GM23338 (cell line): ENCODE data around the gene SIRPA. TPM values are rescaled to one million over a fixed set of nuclear protein-coding genes. Genes with fewer than 3 reads are reported as not detected.

Experiments used
- ATAC-seq: fragments of 200-7000 bp; cut with Tn5 transposase; 3 replicates; pipeline ENCODE4 v1.9.1; 2020
- DNase-seq: peaks from one replicate; pipeline ENCODE4 v3.0.0-alpha.2; 2015; ENCODE audit warnings: low spot score
- H2AFZ ChIP-seq: fragments of 200-600 bp; sonication (generic); 2 replicates; pipeline ENCODE4 v1.8.0; 2016; ENCODE audit warnings: antibody characterized with exemption, mild to moderate bottlenecking, moderate library complexity
- H3F3A ChIP-seq: fragments of 200-600 bp; sonication (generic); replicated peaks from 2 replicates; pipeline ENCODE4 v1.8.0; 2017; ENCODE audit warnings: antibody characterized with exemption, mixed run types, low read depth
- H3K27ac ChIP-seq: fragments of 200-600 bp; sonication (generic); 2 replicates; pipeline ENCODE4 v1.6.1; 2016; ENCODE audit warnings: low read depth
- H3K27me3 ChIP-seq: fragments of 200-600 bp; sonication (generic); 2 replicates; pipeline ENCODE4 v1.8.0; 2016; ENCODE audit warnings: mild to moderate bottlenecking, mixed run types, moderate library complexity; ENCODE audit not compliant: insufficient read depth
- H3K36me3 ChIP-seq: fragments of 200-600 bp; sonication (generic); 2 replicates; pipeline ENCODE4 v1.8.0; 2016; ENCODE audit warnings: mild to moderate bottlenecking; ENCODE audit not compliant: insufficient read depth
- H3K4me1 ChIP-seq: fragments of 200-600 bp; sonication (generic); 2 replicates; pipeline ENCODE4 v1.8.0; 2016; ENCODE audit warnings: mild to moderate bottlenecking, moderate library complexity; ENCODE audit not compliant: insufficient read depth
- H3K4me2 ChIP-seq: fragments of 200-600 bp; sonication (generic); 2 replicates; pipeline ENCODE4 v1.7.1; 2017; ENCODE audit warnings: mixed run types
- H3K4me3 ChIP-seq: fragments of 200-600 bp; sonication (generic); 2 replicates; pipeline ENCODE4 v1.6.1; 2016; ENCODE audit warnings: mixed run types
- H3K79me2 ChIP-seq: fragments of 200-600 bp; sonication (generic); replicated peaks from 2 replicates; pipeline ENCODE4 v1.8.0; 2017; ENCODE audit warnings: mild to moderate bottlenecking; ENCODE audit not compliant: insufficient read depth
- H3K9me2 ChIP-seq: fragments of 200-600 bp; sonication (generic); 2 replicates; pipeline ENCODE4 v1.8.0; 2017; ENCODE audit not compliant: insufficient read depth
- H4K20me1 ChIP-seq: fragments of 200-600 bp; sonication (generic); replicated peaks from 2 replicates; pipeline ENCODE4 v1.8.0; 2017; ENCODE audit warnings: mild to moderate bottlenecking; ENCODE audit not compliant: insufficient read depth
- H3K27ac Mint-ChIP-seq: 2 replicates; pipeline ENCODE4 v1.8.0; 2020; ENCODE audit warnings: inconsistent platforms, mild to moderate bottlenecking, moderate library complexity, mixed read lengths
- H3K27me3 Mint-ChIP-seq: 3 replicates; pipeline ENCODE4 v1.8.0; 2022; ENCODE audit warnings: low read depth, mild to moderate bottlenecking, moderate library complexity, mixed read lengths, inconsistent platforms; ENCODE audit not compliant: insufficient read depth, poor library complexity
- H3K36me3 Mint-ChIP-seq: 3 replicates; pipeline ENCODE4 v1.8.0; 2021; ENCODE audit warnings: low read depth, mild to moderate bottlenecking, inconsistent platforms, moderate library complexity, mixed read lengths
- H3K4me1 Mint-ChIP-seq: 3 replicates; pipeline ENCODE4 v1.8.0; 2020; ENCODE audit warnings: mild to moderate bottlenecking, inconsistent platforms, mixed read lengths
- H3K4me3 Mint-ChIP-seq: 3 replicates; pipeline ENCODE4 v1.8.0; 2021; ENCODE audit warnings: moderate library complexity, mild to moderate bottlenecking, inconsistent platforms, mixed read lengths
- H3K9me3 Mint-ChIP-seq: 3 replicates; pipeline ENCODE4 v1.8.0; 2020; ENCODE audit warnings: moderate library complexity, mild to moderate bottlenecking, inconsistent platforms, mixed read lengths
- CREB1 ChIP-seq: fragments of 250-450 bp; sonication (Bioruptor Pico); IDR thresholded peaks from 2 replicates; pipeline ENCODE4 v1.5.0; 2020; ENCODE audit warnings: low read depth, mild to moderate bottlenecking, moderate library complexity
- EZH2 ChIP-seq: fragments of 200-600 bp; sonication (generic); IDR thresholded peaks from one replicate; pipeline ENCODE4 v1.8.0; 2017; ENCODE audit warnings: antibody characterized with exemption, mild to moderate bottlenecking, low read depth; ENCODE audit not compliant: unreplicated experiment
- EZH2phosphoT487 ChIP-seq: fragments of 200-600 bp; sonication (generic); IDR thresholded peaks from one replicate; pipeline ENCODE4 v1.8.1; 2018; ENCODE audit warnings: antibody characterized with exemption; ENCODE audit not compliant: unreplicated experiment
- JUNB ChIP-seq: IDR thresholded peaks from one replicate; pipeline ENCODE4 v1.6.1; 2016; ENCODE audit warnings: antibody characterized with exemption; ENCODE audit not compliant: unreplicated experiment
- NANOG ChIP-seq: IDR thresholded peaks from 2 replicates; pipeline ENCODE4 v1.6.1; 2016; ENCODE audit warnings: antibody characterized with exemption, borderline replicate concordance
- POLR2AphosphoS5 ChIP-seq: IDR thresholded peaks from 2 replicates; pipeline ENCODE4 v1.6.1; 2016; ENCODE audit warnings: antibody characterized with exemption, low read depth
- REST ChIP-seq: IDR thresholded peaks from one replicate; pipeline ENCODE4 v1.6.1; 2018; ENCODE audit warnings: antibody characterized with exemption; ENCODE audit not compliant: unreplicated experiment
- STAT1 ChIP-seq: IDR thresholded peaks from one replicate; pipeline ENCODE4 v1.6.1; 2016; ENCODE audit warnings: antibody characterized with exemption; ENCODE audit not compliant: unreplicated experiment
- ZNF114 ChIP-seq: fragments of 250-450 bp; sonication (Bioruptor Pico); IDR thresholded peaks from 2 replicates; pipeline ENCODE4 v1.5.0; 2020; ENCODE audit warnings: mild to moderate bottlenecking, moderate library complexity
- ZNF331 ChIP-seq: fragments of 250-450 bp; sonication (Bioruptor Pico); IDR thresholded peaks from 2 replicates; pipeline ENCODE4 v1.5.0; 2020; ENCODE audit warnings: low read depth, mild to moderate bottlenecking, moderate library complexity
- polyA plus RNA-seq: library from polyadenylated mRNA; unstranded; fragments of >200 nt; fragmentation: Nextera tagmentation; extraction: Ambion mirVana; gene quantifications from 2 replicates; pipeline ENCODE4 v1.2.1, GENCODE V29; 2016
- total RNA-seq: library from RNA; depleted of rRNA; stranded (reverse); fragments of >200 nt; shearing (Covaris generic); gene quantifications from 2 replicates; pipeline ENCODE4 v1.2.3, GENCODE V29; 2014
- TF ChIP-seq, protein P1 (sequence below): IDR thresholded peaks from 2 replicates; pipeline ENCODE4 v1.6.1; 2016; ENCODE audit warnings: antibody characterized with exemption
- TF ChIP-seq, protein P2 (sequence below), 2 experiments: fragments of 200-600 bp in 1 of 2; sonication (generic) in 1 of 2; conservative IDR thresholded peaks; 2 replicates each; pipeline versions ENCODE4 v1.5.1 to v1.6.1; 2016 to 2017; ENCODE audit warnings: antibody characterized with exemption in 2 of 2, low read depth in 2 of 2, mild to moderate bottlenecking in 2 of 2, moderate library complexity in 1 of 2
- TF ChIP-seq, protein P3 (sequence below): fragments of 250-450 bp; sonication (Bioruptor Pico); IDR thresholded peaks from 2 replicates; pipeline ENCODE4 v1.5.0; 2020; ENCODE audit warnings: mild to moderate bottlenecking, moderate library complexity

The SIRPA gene
- total and polyA plus RNA-seq, 2 experiments from 2014 or later, result 1.2 to 2.9 TPM

GRCh38 chr20:1945134-1945618 lies 50.0 kb downstream of the SIRPA start:
- H3K4me1 ChIP-seq, result peaks cover 30% of the 10 kb centered on the region
- Mint-ChIP-seq H3K27ac (no peak overlapping the region), H3K27me3 (peaks cover 41% of the 10 kb centered on the region), H3K9me3 (no peaks in the 10 kb centered on the region), H3K4me1 (peaks cover 41% of the 10 kb centered on the region), H3K4me3 (no peak overlapping the region), H3K36me3 (no peaks in the 10 kb centered on the region)
- H3F3A ChIP-seq, result peaks cover 10% of the 10 kb centered on the region; the same call in 1 of the 2 replicates
- no peaks in the 10 kb centered on the region for H4K20me1 ChIP-seq
- H3K4me3 ChIP-seq, result no peak overlapping the region
- H3K79me2 ChIP-seq, result no peaks in the 10 kb centered on the region
- H2AFZ ChIP-seq, result no peak overlapping the region
- no peaks in the 10 kb centered on the region for H3K36me3 ChIP-seq
- DNase-seq, result no peak
- no peaks in the 10 kb centered on the region for H3K9me2 ChIP-seq
- no peak overlapping the region for H3K27ac ChIP-seq
- H3K27me3 ChIP-seq, result peaks cover 38% of the 10 kb centered on the region
- H3K4me2 ChIP-seq, result no peak overlapping the region
- TF ChIP-seq REST (no peak), EZH2phosphoT487 (no peak), JUNB (no peak), ZNF114 (no peak), POLR2AphosphoS5 (no peak), EZH2 (no peak), CREB1 (no peak), ZNF331 (CRISPR knock-in tag) (no peak), NANOG (no peak), STAT1 (no peak)
- TF ChIP-seq, protein P1, sequence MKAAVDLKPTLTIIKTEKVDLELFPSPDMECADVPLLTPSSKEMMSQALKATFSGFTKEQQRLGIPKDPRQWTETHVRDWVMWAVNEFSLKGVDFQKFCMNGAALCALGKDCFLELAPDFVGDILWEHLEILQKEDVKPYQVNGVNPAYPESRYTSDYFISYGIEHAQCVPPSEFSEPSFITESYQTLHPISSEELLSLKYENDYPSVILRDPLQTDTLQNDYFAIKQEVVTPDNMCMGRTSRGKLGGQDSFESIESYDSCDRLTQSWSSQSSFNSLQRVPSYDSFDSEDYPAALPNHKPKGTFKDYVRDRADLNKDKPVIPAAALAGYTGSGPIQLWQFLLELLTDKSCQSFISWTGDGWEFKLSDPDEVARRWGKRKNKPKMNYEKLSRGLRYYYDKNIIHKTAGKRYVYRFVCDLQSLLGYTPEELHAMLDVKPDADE, result no peak
- TF ChIP-seq, protein P2, sequence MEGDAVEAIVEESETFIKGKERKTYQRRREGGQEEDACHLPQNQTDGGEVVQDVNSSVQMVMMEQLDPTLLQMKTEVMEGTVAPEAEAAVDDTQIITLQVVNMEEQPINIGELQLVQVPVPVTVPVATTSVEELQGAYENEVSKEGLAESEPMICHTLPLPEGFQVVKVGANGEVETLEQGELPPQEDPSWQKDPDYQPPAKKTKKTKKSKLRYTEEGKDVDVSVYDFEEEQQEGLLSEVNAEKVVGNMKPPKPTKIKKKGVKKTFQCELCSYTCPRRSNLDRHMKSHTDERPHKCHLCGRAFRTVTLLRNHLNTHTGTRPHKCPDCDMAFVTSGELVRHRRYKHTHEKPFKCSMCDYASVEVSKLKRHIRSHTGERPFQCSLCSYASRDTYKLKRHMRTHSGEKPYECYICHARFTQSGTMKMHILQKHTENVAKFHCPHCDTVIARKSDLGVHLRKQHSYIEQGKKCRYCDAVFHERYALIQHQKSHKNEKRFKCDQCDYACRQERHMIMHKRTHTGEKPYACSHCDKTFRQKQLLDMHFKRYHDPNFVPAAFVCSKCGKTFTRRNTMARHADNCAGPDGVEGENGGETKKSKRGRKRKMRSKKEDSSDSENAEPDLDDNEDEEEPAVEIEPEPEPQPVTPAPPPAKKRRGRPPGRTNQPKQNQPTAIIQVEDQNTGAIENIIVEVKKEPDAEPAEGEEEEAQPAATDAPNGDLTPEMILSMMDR (conservative IDR thresholded peaks at IDR 0.05; ENCODE audit: low read depth in 2 of 2), result no peak
- TF ChIP-seq, protein P3, sequence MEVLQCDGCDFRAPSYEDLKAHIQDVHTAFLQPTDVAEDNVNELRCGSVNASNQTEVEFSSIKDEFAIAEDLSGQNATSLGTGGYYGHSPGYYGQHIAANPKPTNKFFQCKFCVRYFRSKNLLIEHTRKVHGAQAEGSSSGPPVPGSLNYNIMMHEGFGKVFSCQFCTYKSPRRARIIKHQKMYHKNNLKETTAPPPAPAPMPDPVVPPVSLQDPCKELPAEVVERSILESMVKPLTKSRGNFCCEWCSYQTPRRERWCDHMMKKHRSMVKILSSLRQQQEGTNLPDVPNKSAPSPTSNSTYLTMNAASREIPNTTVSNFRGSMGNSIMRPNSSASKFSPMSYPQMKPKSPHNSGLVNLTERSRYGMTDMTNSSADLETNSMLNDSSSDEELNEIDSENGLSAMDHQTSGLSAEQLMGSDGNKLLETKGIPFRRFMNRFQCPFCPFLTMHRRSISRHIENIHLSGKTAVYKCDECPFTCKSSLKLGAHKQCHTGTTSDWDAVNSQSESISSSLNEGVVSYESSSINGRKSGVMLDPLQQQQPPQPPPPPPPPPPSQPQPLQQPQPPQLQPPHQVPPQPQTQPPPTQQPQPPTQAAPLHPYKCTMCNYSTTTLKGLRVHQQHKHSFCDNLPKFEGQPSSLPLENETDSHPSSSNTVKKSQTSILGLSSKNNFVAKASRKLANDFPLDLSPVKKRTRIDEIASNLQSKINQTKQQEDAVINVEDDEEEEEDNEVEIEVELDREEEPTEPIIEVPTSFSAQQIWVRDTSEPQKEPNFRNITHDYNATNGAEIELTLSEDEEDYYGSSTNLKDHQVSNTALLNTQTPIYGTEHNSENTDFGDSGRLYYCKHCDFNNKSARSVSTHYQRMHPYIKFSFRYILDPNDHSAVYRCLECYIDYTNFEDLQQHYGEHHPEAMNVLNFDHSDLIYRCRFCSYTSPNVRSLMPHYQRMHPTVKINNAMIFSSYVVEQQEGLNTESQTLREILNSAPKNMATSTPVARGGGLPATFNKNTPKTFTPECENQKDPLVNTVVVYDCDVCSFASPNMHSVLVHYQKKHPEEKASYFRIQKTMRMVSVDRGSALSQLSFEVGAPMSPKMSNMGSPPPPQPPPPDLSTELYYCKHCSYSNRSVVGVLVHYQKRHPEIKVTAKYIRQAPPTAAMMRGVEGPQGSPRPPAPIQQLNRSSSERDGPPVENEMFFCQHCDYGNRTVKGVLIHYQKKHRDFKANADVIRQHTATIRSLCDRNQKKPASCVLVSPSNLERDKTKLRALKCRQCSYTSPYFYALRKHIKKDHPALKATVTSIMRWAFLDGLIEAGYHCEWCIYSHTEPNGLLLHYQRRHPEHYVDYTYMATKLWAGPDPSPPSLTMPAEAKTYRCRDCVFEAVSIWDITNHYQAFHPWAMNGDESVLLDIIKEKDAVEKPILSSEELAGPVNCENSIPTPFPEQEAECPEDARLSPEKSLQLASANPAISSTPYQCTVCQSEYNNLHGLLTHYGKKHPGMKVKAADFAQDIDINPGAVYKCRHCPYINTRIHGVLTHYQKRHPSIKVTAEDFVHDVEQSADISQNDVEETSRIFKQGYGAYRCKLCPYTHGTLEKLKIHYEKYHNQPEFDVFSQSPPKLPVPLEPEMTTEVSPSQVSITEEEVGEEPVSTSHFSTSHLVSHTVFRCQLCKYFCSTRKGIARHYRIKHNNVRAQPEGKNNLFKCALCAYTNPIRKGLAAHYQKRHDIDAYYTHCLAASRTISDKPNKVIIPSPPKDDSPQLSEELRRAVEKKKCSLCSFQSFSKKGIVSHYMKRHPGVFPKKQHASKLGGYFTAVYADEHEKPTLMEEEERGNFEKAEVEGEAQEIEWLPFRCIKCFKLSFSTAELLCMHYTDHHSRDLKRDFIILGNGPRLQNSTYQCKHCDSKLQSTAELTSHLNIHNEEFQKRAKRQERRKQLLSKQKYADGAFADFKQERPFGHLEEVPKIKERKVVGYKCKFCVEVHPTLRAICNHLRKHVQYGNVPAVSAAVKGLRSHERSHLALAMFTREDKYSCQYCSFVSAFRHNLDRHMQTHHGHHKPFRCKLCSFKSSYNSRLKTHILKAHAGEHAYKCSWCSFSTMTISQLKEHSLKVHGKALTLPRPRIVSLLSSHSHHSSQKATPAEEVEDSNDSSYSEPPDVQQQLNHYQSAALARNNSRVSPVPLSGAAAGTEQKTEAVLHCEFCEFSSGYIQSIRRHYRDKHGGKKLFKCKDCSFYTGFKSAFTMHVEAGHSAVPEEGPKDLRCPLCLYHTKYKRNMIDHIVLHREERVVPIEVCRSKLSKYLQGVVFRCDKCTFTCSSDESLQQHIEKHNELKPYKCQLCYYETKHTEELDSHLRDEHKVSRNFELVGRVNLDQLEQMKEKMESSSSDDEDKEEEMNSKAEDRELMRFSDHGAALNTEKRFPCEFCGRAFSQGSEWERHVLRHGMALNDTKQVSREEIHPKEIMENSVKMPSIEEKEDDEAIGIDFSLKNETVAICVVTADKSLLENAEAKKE, result no peak
- no peak for ATAC-seq
